ENCODE results near the gene RGS12. TPM values are rescaled to one million over a fixed set of nuclear protein-coding genes. Genes with fewer than 3 reads are reported as not detected.

The RGS12 gene
- total RNA-seq, 1 experiment from 2014 or later = 16.9 TPM

- no peak overlapping the region for H3K9ac ChIP-seq (ENCODE audit: extremely low read depth, insufficient read length, low read length)
- no peak overlapping the region for H3K4me3 Mint-ChIP-seq
- H3K23me2 ChIP-seq (ENCODE audit: insufficient read length, low read depth, low read length, poor library complexity, severe bottlenecking) = no peaks in the 10 kb centered on the region
- no peak overlapping the region for H3K18ac ChIP-seq (ENCODE audit: insufficient read length, low read depth, low read length)
- no peak overlapping the region for H3K4ac ChIP-seq (ENCODE audit: low read depth, low read length)
- peak; percentile 21 for DNase-seq
- H3K9me3 Mint-ChIP-seq = no peaks in the 10 kb centered on the region
- WGBS (ENCODE audit: extremely low coverage, insufficient read length, low lambda C conversion rate) = no CpG with 5 or more reads among the region's 25 CpGs
- H2BK12ac ChIP-seq (ENCODE audit: insufficient read length, low read depth, low read length) = no peak overlapping the region
- no peaks in the 10 kb centered on the region for H3K79me1 ChIP-seq (ENCODE audit: insufficient read depth, low read depth, low read length, poor library complexity, severe bottlenecking)
- no peak for TF ChIP-seq CTCF (conservative IDR thresholded peaks at IDR 0.05)
- H3T11ph ChIP-seq (ENCODE audit: low read length) = no peak overlapping the region
- no peaks in the 10 kb centered on the region for H3K27me3 ChIP-seq (ENCODE audit: insufficient read depth, low read length)
- H3K36me3 Mint-ChIP-seq (ENCODE audit: insufficient read depth in 1 of 3, low read depth in 3 of 3) = no peaks in the 10 kb centered on the region
- H3K4me2 ChIP-seq (ENCODE audit: insufficient read depth, insufficient read length, low read length) = no peak overlapping the region
- peaks cover 40 to 62% of the 10 kb centered on the region in 2 experiments for H3K4me1 Mint-ChIP-seq
- H2BK15ac ChIP-seq (ENCODE audit: low read depth, low read length) = no peak overlapping the region
- H2AK5ac ChIP-seq (ENCODE audit: insufficient read length, low read length) = no peak overlapping the region
- H3K27ac ChIP-seq (ENCODE audit: insufficient read length, low read depth, low read length) = no peak overlapping the region
- H2BK120ac ChIP-seq (ENCODE audit: low read depth, low read length, poor library complexity, severe bottlenecking) = no peak overlapping the region
- H3K27me3 Mint-ChIP-seq (ENCODE audit: low read depth) = no peaks in the 10 kb centered on the region; the same call in 1 of the 2 replicates
- H3K14ac ChIP-seq (ENCODE audit: insufficient read depth, low read length) = no peak overlapping the region; the same call in 1 of the 2 replicates
- no peak overlapping the region for H3K56ac ChIP-seq (ENCODE audit: insufficient read length, low read depth, low read length)
- no peaks in the 10 kb centered on the region for H3K9me3 ChIP-seq (ENCODE audit: control insufficient read depth, low read depth, low read length)
- no peak overlapping the region for H4K91ac ChIP-seq (ENCODE audit: insufficient read length, low read depth, low read length)
- H3K27ac Mint-ChIP-seq = peak overlapping the region in 1 of 3 experiments; percentile 49; a peak in 1 of 7 replicates
- no peaks in the 10 kb centered on the region for H3K79me2 ChIP-seq (ENCODE audit: insufficient read depth, low read length)
- no peak overlapping the region for H3K23ac ChIP-seq (ENCODE audit: insufficient read length, low read depth, low read length)
- peaks cover under 1% of the 10 kb centered on the region for H4K20me1 ChIP-seq (ENCODE audit: control insufficient read depth, insufficient read depth, insufficient read length)
- H4K8ac ChIP-seq (replicated peaks; ENCODE audit: insufficient read length, low read depth, low read length) = no peak overlapping the region
- H2AFZ ChIP-seq (ENCODE audit: low read length) = no peak overlapping the region
- no peak overlapping the region for H2BK5ac ChIP-seq (ENCODE audit: insufficient read length, low read length)
- H2BK20ac ChIP-seq (ENCODE audit: low read depth, low read length, poor library complexity, severe bottlenecking) = no peak overlapping the region
- H3K4me1 ChIP-seq (ENCODE audit: insufficient read depth, low read length) = no peaks in the 10 kb centered on the region
- H4K5ac ChIP-seq (ENCODE audit: insufficient read length, low read depth, low read length) = no peak overlapping the region
Observed at GRCh38 chr4:3304831-3305609, 12.2 kb downstream of the RGS12 start.

Data from H9 (cell line).